Astrocyte (in vitro differentiated cells and primary cell): ENCODE measurements around the gene PTRHD1. TPM values are rescaled to one million over a fixed set of nuclear protein-coding genes. Genes with fewer than 3 reads are reported as not detected.

Experiments used
- DNase-seq: peaks from one replicate; pipeline ENCODE4 v3.0.0-alpha.2; 2010; ENCODE audit warnings: low read depth
- FAIRE-seq: peaks from 2 replicates; lab custom pipeline; 2011; peaks lifted over from hg19 to GRCh38; lab: Jason Lieb, UNC
- H2AFZ ChIP-seq: 2 replicates; pipeline ENCODE4 v1.6.0; 2012; ENCODE audit warnings: low read depth, low read length, inconsistent platforms
- H3K27ac ChIP-seq: 2 replicates; pipeline ENCODE4 v1.5.1; 2011; ENCODE audit warnings: low read depth, low read length, inconsistent platforms
- H3K27me3 ChIP-seq: 2 replicates; pipeline ENCODE4 v1.6.0; 2011; ENCODE audit warnings: low read length, inconsistent platforms; ENCODE audit not compliant: insufficient read depth
- H3K36me3 ChIP-seq: 2 replicates; pipeline ENCODE4 v1.5.1; 2011; ENCODE audit warnings: low read length, inconsistent platforms; ENCODE audit not compliant: insufficient read depth
- H3K4me1 ChIP-seq: 2 replicates; pipeline ENCODE4 v1.5.1; 2011; ENCODE audit warnings: low read length, inconsistent platforms; ENCODE audit not compliant: insufficient read depth
- H3K4me2 ChIP-seq: 2 replicates; pipeline ENCODE4 v1.6.0; 2012; ENCODE audit warnings: low read length, inconsistent platforms
- H3K4me3 ChIP-seq: 2 replicates; pipeline ENCODE4 v1.5.1; 2011; ENCODE audit warnings: low read depth, mild to moderate bottlenecking, low read length, inconsistent platforms; ENCODE audit not compliant: insufficient read depth
- H3K79me2 ChIP-seq: 2 replicates; pipeline ENCODE4 v1.6.0; 2012; ENCODE audit warnings: mild to moderate bottlenecking, low read length, inconsistent platforms; ENCODE audit not compliant: insufficient read depth
- H3K9ac ChIP-seq: 2 replicates; pipeline ENCODE4 v1.6.0; 2012; ENCODE audit warnings: mild to moderate bottlenecking, low read length, inconsistent platforms
- H3K9me3 ChIP-seq: 2 replicates; pipeline ENCODE4 v1.5.1; 2012; ENCODE audit warnings: low read depth, mild to moderate bottlenecking, low read length, inconsistent platforms; ENCODE audit not compliant: insufficient read depth
- H4K20me1 ChIP-seq: 2 replicates; pipeline ENCODE4 v1.6.0; 2012; ENCODE audit warnings: low read length, inconsistent platforms; ENCODE audit not compliant: insufficient read depth
- H3K27ac Mint-ChIP-seq: one replicate; pipeline ENCODE4 v1.8.0; 2021; ENCODE audit warnings: mild to moderate bottlenecking, mixed read lengths; ENCODE audit not compliant: unreplicated experiment
- H3K27me3 Mint-ChIP-seq: one replicate; pipeline ENCODE4 v1.8.0; 2021; ENCODE audit warnings: low read depth, mixed read lengths; ENCODE audit not compliant: unreplicated experiment
- H3K36me3 Mint-ChIP-seq: one replicate; pipeline ENCODE4 v1.8.0; 2021; ENCODE audit warnings: low read depth, mixed read lengths; ENCODE audit not compliant: unreplicated experiment
- H3K4me1 Mint-ChIP-seq: one replicate; pipeline ENCODE4 v1.8.0; 2021; ENCODE audit warnings: low read depth, mixed read lengths; ENCODE audit not compliant: unreplicated experiment
- H3K4me3 Mint-ChIP-seq: one replicate; pipeline ENCODE4 v1.8.0; 2021; ENCODE audit warnings: mild to moderate bottlenecking, moderate library complexity, mixed read lengths; ENCODE audit not compliant: unreplicated experiment
- H3K9me3 Mint-ChIP-seq: one replicate; pipeline ENCODE4 v1.8.0; 2021; ENCODE audit warnings: mild to moderate bottlenecking, mixed read lengths; ENCODE audit not compliant: unreplicated experiment
- CTCF ChIP-seq: IDR thresholded peaks from 2 replicates; pipeline ENCODE4 v1.5.1; 2011; ENCODE audit warnings: low read depth, mild to moderate bottlenecking, inconsistent platforms, low read length, moderate library complexity; ENCODE audit not compliant: insufficient read depth
- EZH2 ChIP-seq: IDR thresholded peaks from 2 replicates; pipeline ENCODE4 v1.6.1; 2012; ENCODE audit warnings: mild to moderate bottlenecking, low read length, inconsistent platforms; ENCODE audit not compliant: insufficient read depth
- total RNA-seq: library from RNA; stranded (reverse); gene quantifications from 2 replicates; pipeline ENCODE4 v1.2.1, GENCODE V29; 2021

Gene PTRHD1
- total RNA-seq, 1 donor from 2014 or later, result 28.7 TPM

- no peak overlapping the region for H3K27ac Mint-ChIP-seq
- Histone ChIP-seq H3K27me3 (no peaks in the 10 kb centered on the region), H4K20me1 (no peaks in the 10 kb centered on the region), H3K4me2 (no peak overlapping the region), H3K4me1 (no peaks in the 10 kb centered on the region), H3K36me3 (peaks cover 5% of the 10 kb centered on the region), H3K4me3 (no peak overlapping the region), H3K79me2 (no peaks in the 10 kb centered on the region), H3K9me3 (no peaks in the 10 kb centered on the region), H3K9ac (no peak overlapping the region), H3K27ac (no peak overlapping the region), H2AFZ (no peak overlapping the region)
- H3K36me3 Mint-ChIP-seq, result peaks cover 6% of the 10 kb centered on the region
- peaks cover 2% of the 10 kb centered on the region for H3K4me1 Mint-ChIP-seq
- no peak overlapping the region for H3K4me3 Mint-ChIP-seq
- H3K9me3 Mint-ChIP-seq, result no peaks in the 10 kb centered on the region
- FAIRE-seq, result no peak
- no peaks in the 10 kb centered on the region for H3K27me3 Mint-ChIP-seq
- no peak for DNase-seq
- TF ChIP-seq CTCF (no peak), EZH2 (no peak)
These were observed 31.3 kb downstream of the PTRHD1 start for GRCh38 chr2:24761866-24762265.

- H3K79me2 ChIP-seq, result no peaks in the 10 kb centered on the region
- no peak overlapping the region for H3K4me2 ChIP-seq
- peaks cover 2% of the 10 kb centered on the region for H3K36me3 ChIP-seq
These were observed 36.4 kb downstream of the PTRHD1 start for GRCh38 chr2:24756789-24757188.

More at GRCh38 chr2:24756789-24757188, 36.4 kb downstream of the PTRHD1 start:
- no peak overlapping the region for H3K9ac ChIP-seq
- no peak for TF ChIP-seq EZH2
- no peak for TF ChIP-seq CTCF
- Mint-ChIP-seq H3K36me3 (peaks cover 3% of the 10 kb centered on the region), H3K4me1 (no peaks in the 10 kb centered on the region), H3K4me3 (no peak overlapping the region), H3K27ac (no peak overlapping the region), H3K27me3 (no peaks in the 10 kb centered on the region), H3K9me3 (no peaks in the 10 kb centered on the region)
- no peaks in the 10 kb centered on the region for H3K9me3 ChIP-seq
- H4K20me1 ChIP-seq, result no peaks in the 10 kb centered on the region
- H3K4me1 ChIP-seq, result no peaks in the 10 kb centered on the region
- no peak overlapping the region for H2AFZ ChIP-seq
- H3K4me3 ChIP-seq, result no peak overlapping the region
- no peaks in the 10 kb centered on the region for H3K27me3 ChIP-seq
- FAIRE-seq, result no peak
- no peak overlapping the region for H3K27ac ChIP-seq
- DNase-seq, result no peak
